GM19468 (cell line): ENCODE data around the gene ZC3H14.
A peak's percentile ranks its signal among the peaks of the same experiment; 100 is the strongest.

Source experiments
- ATAC-seq: cut with Tn5 transposase; IDR thresholded peaks from one replicate; pipeline ENCODE4 v1.9.1; 2021; ENCODE audit warnings: mild to moderate bottlenecking, moderate library complexity, moderate number of reproducible peaks; ENCODE audit not compliant: unreplicated experiment; ENCODE audit errors: extremely low read depth

ZC3H14 gene

DNA sequence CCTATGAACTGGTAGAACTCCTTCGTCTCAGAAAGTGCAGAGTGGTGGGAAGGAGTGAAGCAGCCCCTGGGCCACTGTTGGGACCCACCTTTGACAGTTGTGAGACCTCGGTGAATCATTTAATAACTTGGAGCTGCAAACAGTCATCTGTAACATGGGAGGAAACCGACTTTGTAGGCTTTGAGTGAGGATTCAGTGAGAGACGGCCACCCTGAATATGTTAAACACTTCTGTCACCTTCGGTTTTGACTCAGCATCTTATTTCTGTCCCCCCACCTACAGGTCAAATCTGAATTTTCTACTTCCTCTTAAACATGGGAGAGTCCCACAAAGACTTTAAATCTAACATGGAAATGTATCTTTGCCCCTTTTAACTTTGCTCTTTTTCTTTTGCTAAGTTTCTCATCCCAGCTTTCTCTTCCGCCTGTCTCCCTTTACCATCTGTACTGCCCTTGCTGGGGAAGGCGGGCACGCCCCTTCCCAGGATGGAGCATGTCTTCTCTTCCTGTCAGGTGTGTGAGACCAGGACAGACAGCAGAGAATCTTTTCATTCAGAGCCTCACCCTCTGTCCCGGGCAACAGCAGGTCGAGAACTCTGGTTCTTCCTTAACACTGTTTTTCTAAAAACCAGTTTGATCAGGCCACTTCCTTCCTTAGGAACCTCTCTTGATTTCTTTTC, 37.1 kb downstream of the ZC3H14 start:
- ATAC-seq = peak; percentile 74

- no peak for ATAC-seq
These were observed 41.4 kb downstream of the ZC3H14 start for GRCh38 chr14:88604212-88604611.

DNA sequence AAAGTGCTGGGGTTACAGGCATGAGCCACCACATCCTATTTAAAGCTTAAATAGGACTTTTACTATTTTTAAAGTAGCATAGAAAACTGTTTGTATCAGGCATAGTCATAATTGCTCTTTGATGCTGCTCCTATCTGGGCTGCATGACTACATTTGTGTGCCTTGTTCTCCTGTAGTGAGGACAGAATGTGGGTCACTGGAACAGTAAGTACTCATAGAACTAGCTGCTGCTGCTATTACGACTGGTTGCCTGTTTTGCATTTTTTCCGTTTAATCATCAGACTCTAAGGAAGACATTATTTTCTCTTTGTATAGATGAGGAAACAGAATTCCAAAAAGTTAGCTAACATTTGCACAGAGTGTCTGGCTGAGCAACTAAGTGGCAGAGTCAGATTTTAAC, 42.8 kb downstream of the ZC3H14 start:
- ATAC-seq = no peak

DNA sequence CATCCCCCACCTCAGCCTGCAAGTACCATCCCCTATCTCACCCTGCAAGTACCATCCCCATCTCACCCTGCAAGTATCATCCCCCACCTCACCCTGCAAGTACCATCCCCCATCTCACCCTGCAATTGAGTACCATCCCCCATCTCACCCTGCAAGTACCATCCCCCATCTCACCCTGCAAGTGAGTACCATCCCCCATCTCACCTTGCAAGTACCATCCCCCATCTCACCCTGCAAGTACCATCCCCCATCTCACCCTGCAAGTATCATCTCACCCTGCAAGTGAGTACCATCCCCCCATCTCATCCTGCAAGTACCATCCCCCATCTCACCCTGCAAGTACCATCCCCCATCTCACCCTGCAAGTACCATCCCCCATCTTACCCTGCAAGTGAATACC, 45.0 kb downstream of the ZC3H14 start:
- ATAC-seq = no peak

DNA sequence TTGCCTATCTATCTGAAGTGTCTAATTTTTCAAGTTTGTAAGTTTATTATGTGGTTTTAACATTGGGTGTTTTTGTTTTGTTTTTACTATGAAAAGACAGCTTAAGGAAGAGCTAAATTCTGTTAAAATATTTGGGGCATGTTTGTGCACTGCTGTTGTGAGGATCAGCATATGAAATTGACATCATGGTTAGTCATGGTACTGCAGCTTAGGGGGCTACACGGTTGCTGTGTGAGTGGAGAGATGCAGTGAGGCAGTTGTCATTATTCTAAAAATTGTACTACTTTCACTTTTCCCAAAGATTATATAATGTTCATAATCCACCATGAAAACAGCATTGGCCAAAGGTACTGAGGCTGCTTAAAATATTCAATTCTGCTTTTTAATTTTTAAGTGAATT, 49.0 kb downstream of the ZC3H14 start:
- ATAC-seq = no peak

GRCh38 chr14:88612981-88613380, 50.1 kb downstream of the ZC3H14 start:
- ATAC-seq = no peak

- ATAC-seq = peak; percentile 23
These were observed 50.7 kb downstream of the ZC3H14 start for GRCh38 chr14:88613552-88614010.

DNA sequence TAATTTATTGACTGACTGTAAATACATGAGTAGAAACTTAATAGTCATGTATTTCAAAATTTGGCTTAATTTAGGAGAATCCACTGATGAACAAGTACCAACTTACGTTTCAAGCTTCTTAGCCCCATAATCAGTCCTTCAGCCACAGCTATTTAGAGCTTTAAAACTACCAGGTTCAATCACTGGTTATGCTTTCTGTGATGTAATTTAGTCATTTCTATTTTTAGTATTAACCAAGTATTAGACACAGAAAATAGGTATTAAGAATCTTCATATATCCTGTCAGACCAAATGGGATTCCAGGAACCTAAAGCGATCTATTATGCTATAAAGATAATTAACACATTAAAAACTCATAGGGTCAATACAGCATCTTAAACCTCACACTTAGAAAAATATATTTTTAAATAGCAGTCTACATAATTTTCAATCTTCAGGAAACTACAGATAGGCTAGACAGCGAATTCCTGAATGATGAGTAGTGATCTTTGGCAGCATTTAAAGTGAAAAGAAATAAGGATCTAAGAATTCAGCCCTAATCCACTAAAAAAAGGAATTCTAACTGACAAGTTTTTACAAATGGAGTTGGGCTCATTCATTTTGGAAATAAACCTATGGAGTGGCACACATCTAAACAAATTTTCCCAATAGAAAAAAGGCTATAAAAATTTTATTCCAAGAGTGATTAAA, 51.5 kb downstream of the ZC3H14 start:
- no peak for ATAC-seq

DNA sequence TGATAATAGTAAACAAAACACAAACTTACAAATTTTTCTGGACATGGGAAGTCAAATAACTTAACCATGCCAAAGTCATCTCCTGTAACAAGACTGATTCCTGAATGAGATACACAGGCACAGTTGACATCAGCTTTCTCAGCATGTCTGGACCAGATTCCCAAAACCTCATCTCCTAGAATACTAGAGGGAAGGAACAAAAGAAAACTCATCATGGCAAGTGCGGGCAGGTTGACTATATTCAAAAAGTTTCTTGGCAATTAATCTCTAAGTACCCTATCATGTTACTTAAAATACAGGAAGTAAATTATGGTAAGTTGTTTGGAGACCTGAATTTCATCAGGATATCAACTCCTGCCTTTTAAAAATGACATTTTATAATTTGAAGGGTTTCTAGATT, 53.9 kb downstream of the ZC3H14 start:
- ATAC-seq = no peak

GRCh38 chr14:88617479-88617878, 54.6 kb downstream of the ZC3H14 start:
- no peak for ATAC-seq

- no peak for ATAC-seq
These were observed 55.6 kb downstream of the ZC3H14 start for GRCh38 chr14:88618476-88618875.

- no peak for ATAC-seq
These were observed 58.3 kb downstream of the ZC3H14 start for GRCh38 chr14:88621100-88621499.

DNA sequence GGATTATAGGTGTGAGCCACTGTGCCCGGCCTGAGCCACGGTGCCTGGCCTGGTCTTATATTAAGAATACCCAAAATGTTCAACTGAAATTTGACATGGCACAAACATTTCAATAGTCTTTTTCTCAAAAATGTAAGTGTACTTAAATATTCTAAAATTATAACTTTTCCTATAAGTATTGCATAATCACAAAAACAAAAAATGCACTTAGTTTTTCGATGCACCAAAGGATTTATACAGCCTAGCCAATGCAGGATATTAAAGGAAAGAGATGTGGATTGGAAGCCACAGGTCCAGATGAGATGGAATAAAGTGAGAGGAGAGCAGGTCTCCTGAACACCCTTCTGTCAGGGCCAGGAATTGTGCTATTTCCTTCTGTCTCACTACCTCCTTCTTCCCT, 62.8 kb downstream of the ZC3H14 start:
- ATAC-seq = no peak

- ATAC-seq = no peak
These were observed 65.2 kb downstream of the ZC3H14 start for GRCh38 chr14:88628033-88628432.

- ATAC-seq = no peak
These were observed 65.6 kb downstream of the ZC3H14 start for GRCh38 chr14:88628462-88628861.

DNA sequence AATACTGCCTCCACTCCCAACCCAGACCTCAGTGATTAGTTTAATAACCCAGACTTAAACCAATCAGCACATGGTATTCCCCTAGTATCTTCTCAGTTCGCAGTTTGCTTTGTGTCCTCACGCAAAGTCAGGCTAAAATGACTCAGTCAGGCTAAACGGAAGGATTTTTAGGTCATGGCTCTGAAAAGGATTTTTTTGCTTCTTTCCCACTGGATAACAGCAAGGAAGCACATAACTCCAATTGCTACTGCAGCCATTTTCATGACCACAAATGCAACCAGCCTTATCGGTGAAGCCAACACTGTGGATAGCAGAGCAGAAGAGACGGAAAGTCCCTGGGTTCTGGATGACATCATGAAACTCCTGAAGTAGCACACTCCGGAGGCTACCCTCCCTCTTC, 67.7 kb downstream of the ZC3H14 start:
- no peak for ATAC-seq

DNA sequence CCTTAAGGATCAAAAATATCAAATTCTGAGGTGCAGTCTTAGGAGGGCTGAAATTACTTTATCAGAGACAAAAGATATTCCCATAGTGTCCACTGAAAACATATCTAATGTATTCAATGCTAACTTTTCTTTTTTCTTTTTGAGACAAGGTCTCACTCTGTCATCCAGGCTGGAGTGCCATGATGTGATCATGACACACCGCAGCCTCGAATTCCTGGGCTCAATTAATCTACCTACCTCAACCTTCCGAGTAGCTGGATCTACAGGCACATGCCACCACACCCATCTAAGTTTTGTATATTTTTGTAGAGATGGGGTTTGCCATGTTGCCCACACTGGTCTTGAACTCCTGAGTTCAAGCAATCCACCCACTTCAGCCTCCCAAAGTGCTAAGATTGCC, 68.3 kb downstream of the ZC3H14 start:
- ATAC-seq = no peak

DNA sequence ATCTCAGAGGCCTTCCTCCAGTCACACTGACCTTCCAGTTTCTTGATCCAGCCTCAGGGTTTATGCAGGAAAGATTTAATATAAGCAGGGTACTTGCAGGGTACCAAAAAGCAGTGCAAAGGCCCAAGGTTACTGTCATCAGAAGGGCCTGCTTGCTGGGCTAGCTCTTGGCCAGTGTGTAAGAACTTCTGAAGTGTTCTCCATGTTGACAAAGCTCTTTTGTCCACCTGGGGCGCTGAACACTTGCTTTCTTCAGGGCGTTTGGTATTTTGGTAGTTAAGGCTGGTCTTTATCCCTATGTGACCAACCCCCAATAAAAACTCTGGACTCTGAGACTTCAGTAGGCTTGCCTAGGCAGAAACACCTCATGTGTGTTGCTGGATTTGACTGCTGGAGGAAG, 69.7 kb downstream of the ZC3H14 start:
- no peak for ATAC-seq

DNA sequence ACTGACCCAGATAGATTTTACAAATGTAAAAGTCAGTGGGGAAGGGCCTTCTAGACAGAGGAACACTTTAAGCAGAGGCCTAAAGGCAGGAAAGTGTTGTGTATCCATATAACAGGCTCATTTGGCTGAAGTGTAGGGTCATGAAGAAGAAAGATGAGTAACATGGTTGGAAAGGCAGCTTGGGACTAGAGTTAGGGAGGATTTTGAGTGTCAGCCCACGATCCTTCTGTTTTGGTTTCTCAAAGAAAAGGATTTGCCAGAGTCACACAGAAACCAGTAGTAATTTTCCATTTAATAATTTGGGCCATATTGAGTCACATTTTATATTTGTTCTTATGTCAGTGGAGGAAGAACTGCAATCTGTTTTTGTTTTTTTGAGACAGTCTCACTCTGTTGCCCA, 76.4 kb downstream of the ZC3H14 start:
- no peak for ATAC-seq

- no peak for ATAC-seq
These were observed 97.2 kb downstream of the ZC3H14 start for GRCh38 chr14:88660056-88660455.

GRCh38 chr14:88667555-88668273, 104.9 kb downstream of the ZC3H14 start:
- peak; percentile 71 for ATAC-seq
